Measurements from ENCODE around the gene PLA2G3. TPM values are rescaled to one million over a fixed set of nuclear protein-coding genes. Genes with fewer than 3 reads are reported as not detected.

PLA2G3 gene
- total RNA-seq, 4 donors from 2014 or later, result not detected

DNA sequence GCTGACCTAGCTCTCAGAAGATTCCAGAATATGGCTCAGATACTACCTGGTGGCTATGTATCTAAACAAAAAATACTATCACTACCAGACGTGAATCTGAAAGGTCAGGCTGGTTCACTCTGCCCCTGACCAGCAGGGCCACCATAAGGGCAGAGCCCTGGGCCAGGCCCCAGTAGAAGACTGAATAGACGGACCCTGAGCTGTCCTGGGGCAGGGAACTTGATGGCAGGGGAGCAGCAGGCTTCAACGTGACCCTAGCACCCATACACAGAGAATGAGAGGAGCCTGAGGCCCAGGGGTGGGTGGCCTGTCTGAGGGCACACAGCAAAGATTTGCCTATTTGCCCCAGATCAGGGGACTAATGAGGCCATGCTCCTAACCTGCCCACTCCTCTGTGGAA is 13.0 kb upstream of the PLA2G3 start:
- peaks cover 0 to 11% (median 0%) of the 10 kb centered on the region in 4 donors for H3K4me1 ChIP-seq
- H3K9me3 ChIP-seq, result no peaks in the 10 kb centered on the region
- DNase-seq, result peak in 1 of 3 donors; percentile 26
- no peak overlapping the region for H3K4me3 ChIP-seq
- H3K36me3 ChIP-seq, result no peaks in the 10 kb centered on the region
- H3K27ac ChIP-seq, result no peak overlapping the region
- H3K27me3 ChIP-seq, result no peaks in the 10 kb centered on the region
- TF ChIP-seq POLR2A (IDR thresholded peaks at IDR 0.05), result no peak
- TF ChIP-seq, protein P1, sequence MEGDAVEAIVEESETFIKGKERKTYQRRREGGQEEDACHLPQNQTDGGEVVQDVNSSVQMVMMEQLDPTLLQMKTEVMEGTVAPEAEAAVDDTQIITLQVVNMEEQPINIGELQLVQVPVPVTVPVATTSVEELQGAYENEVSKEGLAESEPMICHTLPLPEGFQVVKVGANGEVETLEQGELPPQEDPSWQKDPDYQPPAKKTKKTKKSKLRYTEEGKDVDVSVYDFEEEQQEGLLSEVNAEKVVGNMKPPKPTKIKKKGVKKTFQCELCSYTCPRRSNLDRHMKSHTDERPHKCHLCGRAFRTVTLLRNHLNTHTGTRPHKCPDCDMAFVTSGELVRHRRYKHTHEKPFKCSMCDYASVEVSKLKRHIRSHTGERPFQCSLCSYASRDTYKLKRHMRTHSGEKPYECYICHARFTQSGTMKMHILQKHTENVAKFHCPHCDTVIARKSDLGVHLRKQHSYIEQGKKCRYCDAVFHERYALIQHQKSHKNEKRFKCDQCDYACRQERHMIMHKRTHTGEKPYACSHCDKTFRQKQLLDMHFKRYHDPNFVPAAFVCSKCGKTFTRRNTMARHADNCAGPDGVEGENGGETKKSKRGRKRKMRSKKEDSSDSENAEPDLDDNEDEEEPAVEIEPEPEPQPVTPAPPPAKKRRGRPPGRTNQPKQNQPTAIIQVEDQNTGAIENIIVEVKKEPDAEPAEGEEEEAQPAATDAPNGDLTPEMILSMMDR (IDR thresholded peaks at IDR 0.05), result no peak

DNA sequence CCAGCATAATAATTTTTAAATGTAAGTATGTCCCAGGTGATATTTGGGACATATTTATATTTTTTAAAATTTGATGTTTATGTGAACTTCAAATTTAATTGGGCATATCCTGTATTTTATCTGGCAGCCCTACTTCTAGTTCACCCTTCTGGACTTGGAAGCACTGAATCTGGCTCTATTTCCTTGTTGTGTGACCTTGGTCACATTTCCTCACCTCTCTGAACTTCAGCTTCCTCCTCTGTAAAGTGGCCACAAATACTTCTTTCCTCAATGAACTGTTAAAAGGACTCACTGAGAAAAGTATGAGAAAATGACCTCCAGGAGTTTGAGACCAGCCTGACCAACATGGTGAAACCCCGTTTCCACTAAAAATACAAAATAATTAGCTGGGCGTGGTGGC is 11.6 kb upstream of the PLA2G3 start:
- DNase-seq, result no peak
- H3K27me3 ChIP-seq, result no peaks in the 10 kb centered on the region
- no peaks in the 10 kb centered on the region for H3K9me3 ChIP-seq
- no peaks in the 10 kb centered on the region for H3K36me3 ChIP-seq
- no peak overlapping the region for H3K27ac ChIP-seq
- H3K4me1 ChIP-seq, result peaks cover 0 to 11% (median 0%) of the 10 kb centered on the region in 4 donors
- H3K4me3 ChIP-seq, result no peak overlapping the region
- TF ChIP-seq POLR2A (IDR thresholded peaks at IDR 0.05), result no peak
- TF ChIP-seq, protein P1 (IDR thresholded peaks at IDR 0.05), result no peak

DNA sequence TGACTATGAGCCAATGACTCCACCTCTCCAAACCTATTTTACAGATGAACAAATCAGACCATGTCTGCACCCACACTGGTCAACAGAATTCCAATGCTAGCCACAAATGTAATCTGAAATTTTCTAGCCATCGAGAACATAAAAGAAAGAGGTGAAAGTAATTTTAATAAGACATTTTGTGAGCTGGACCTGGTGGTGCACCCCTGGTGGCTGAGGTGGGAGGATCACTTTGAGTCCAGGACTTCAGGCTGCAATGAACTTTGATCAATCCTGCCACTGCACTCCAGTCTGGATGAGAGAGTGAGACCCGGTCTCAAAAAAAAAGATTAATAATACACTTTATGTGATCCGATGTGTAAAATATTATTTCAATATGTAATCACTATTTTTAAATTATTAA is 10.3 kb upstream of the PLA2G3 start:
- DNase-seq, result peak in 2 of 3 donors; percentile 47 to 52
- H3K36me3 ChIP-seq, result no peaks in the 10 kb centered on the region
- peaks cover 0 to 11% (median 0%) of the 10 kb centered on the region in 4 donors for H3K4me1 ChIP-seq
- H3K4me3 ChIP-seq, result no peak overlapping the region
- no peaks in the 10 kb centered on the region for H3K27me3 ChIP-seq
- no peaks in the 10 kb centered on the region for H3K9me3 ChIP-seq
- TF ChIP-seq POLR2A (IDR thresholded peaks at IDR 0.05), result no peak
- TF ChIP-seq, protein P1 (IDR thresholded peaks at IDR 0.05), result peak in 4 of 6 experiments; percentile 10 to 58 (median 50)
- no peak overlapping the region for H3K27ac ChIP-seq

DNA sequence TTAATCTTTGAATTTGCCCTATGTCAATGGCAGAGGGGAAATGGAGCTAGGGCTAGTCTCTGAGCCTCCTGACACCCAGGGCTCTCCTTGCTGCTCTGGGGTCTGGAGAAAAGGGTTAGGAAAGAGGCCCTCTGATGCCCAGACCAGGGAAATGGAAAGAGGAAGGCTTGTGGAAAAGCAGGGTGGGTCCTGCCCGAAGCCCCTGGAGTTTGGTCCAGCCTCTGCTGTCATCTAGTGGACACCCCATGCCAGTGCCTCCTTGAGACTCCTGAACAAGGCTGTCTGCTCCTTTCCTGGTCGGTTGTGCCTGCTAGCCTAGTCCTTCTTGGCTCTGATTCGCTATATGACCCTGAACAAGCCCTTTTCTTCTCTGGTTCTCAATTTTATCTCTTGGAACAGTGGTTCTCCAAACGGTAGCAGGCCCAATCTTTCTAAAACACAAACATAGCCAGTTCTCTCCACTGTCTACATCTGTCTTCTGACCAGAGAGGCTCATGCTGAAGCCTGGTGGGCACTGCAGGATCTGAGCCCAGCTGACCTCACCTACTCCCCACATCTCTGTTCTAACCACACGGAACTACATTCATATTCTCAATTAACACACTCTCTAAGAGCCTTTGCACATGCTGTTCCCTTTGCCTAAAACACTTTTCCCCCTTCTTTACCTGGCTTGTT is 8.8 kb upstream of the PLA2G3 start:
- peak; percentile 43 to 81 (median 78) for DNase-seq
- Histone ChIP-seq H3K36me3 (no peaks in the 10 kb centered on the region), H3K27me3 (no peaks in the 10 kb centered on the region), H3K4me1 (peaks cover 0 to 8% (median 0%) of the 10 kb centered on the region in 4 donors), H3K27ac (peak overlapping the region in 3 of 4 donors; percentile 25 to 41 (median 36)), H3K4me3 (no peak overlapping the region), H3K9me3 (no peaks in the 10 kb centered on the region)
- TF ChIP-seq, protein P1 (IDR thresholded peaks at IDR 0.05), result peak; percentile 21 to 97 (median 87)
- no peak for TF ChIP-seq POLR2A (IDR thresholded peaks at IDR 0.05)

DNA sequence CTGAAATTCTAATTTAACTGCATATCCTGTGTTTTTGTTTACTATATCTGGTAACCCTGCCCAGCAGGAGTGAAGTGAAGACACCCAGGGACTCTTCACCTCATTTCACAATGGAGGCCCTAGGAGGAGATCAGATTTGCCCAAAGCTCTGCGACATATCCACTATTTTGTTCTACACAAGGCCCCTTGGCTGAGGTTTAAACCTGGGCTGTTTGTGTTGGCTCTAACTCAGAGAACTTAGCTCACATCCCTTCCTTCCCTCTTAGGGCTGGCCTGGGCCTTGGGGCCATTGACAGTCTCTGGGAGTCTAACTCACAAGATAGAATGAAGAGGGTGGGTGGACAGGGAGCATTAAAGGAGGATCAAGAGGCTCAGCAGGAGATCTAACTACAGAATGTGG is 8.2 kb upstream of the PLA2G3 start:
- Histone ChIP-seq H3K4me3 (no peak overlapping the region), H3K9me3 (no peaks in the 10 kb centered on the region), H3K27me3 (no peaks in the 10 kb centered on the region), H3K36me3 (no peaks in the 10 kb centered on the region), H3K27ac (peak overlapping the region in 3 of 4 donors; percentile 25 to 41 (median 36)), H3K4me1 (peaks cover 0 to 8% (median 0%) of the 10 kb centered on the region in 4 donors)
- DNase-seq, result no peak
- no peak for TF ChIP-seq POLR2A (IDR thresholded peaks at IDR 0.05)
- TF ChIP-seq, protein P1 (IDR thresholded peaks at IDR 0.05), result no peak
